Esophagus mucosa (tissue), 1 donor: ENCODE data around the gene STXBP1. TPM values are rescaled to one million over a fixed set of nuclear protein-coding genes. Genes with fewer than 3 reads are reported as not detected.
A peak's percentile ranks its signal among the peaks of the same experiment; 100 is the strongest.
"Not testable (repeated sequence)": the region's sequence is repeated elsewhere in the genome, so short reads cannot be mapped to it uniquely, and the experiment has no call there.

Experiments
- ATAC-seq: fragments of 200-7000 bp; cut with Tn5 transposase; one replicate; pipeline ENCODE4 v1.9.1; 2020
- total RNA-seq: library from RNA; stranded (reverse); gene quantifications from one replicate; pipeline ENCODE4 v1.2.4, GENCODE V29; 2023
- donor health status: DM: yes; HTN: yes; CAD: no.

STXBP1 gene
- total RNA-seq, 1 donor from 2014 or later: 10.1 TPM

DNA sequence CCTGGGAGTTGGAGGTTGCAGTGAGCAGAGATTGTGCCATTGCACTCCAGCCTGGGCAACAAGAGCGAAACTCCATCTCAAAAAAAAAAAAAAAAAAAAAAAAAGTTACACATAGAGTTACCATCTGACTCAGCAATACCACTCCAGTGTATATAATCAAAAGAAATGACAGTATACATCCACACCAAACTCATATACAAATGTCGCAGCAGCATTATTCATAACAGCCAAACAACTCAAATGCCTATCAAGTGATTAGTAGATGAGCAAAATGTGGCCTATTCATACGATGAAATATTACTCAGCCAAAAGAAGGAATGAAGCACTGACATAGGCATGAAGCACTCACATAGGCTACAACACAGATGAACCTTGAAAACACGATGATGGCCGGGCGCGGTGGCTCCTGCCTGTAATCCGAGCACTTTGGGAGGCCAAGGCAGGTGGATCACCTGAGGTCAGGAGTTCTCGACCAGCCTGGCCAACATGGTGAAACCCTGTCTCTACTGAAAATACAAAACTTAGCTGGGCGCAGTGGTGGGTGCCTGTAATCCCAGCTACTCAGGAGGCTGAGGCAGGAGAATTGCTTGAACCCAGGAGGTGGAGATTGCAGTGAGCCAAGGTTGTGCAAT is 9.4 kb downstream of the STXBP1 start:
- ATAC-seq: not testable (repeated sequence)

GRCh38 chr9:127626752-127627493 is 14.8 kb downstream of the STXBP1 start:
- ATAC-seq: no peak

DNA sequence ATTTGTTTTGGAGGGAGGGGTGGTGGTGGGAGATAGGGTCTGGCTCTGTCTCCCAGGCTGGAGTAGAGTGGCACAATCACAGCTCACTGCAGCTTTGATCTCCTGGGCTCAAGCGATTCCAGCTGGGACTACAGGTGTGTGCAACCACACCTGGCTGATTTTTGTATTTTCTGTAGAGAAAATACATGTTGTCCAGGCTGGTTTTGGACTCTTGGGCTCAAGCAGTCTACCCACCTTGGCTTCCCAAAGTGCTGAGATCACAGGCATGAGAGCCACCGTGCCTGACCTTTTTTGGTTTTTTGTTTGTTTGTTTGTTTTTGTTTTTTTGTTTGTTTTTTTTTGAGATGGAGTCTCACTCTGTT is 15.4 kb downstream of the STXBP1 start:
- no peak for ATAC-seq

DNA sequence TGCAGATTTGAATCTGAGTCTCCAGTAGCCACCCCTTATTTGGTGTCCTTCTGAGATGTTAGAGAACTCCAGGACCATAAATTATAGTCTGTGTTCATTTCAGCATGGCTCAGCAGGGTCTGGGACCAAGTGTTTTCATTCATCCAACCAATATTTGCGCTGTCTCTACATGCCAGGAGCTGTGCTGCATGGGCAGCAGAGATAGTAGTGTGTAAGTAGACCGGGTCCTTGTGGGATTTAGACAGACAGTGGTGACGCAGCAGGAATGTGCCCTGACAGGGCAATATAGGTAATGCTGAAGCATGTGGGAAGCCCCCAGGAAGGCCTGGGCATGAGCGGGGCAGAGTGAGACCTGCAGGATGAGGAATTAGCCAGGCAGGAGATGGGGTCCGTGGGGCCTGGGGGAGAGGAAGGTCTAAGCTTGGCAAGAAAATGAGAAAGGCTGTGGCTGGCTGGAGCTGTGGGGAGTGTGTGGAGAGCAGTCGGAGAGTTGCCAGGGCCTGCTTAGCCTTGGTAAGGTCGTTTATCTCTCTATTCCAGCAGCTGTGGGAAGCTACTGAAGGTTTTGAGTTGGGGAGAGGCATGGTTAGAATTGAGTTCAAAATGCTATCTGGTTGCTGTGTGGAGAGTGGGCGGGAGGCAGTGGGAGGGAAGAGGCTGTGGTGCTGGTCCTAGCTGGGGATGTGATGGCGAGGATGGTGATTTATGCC is 16.8 kb downstream of the STXBP1 start:
- ATAC-seq: peak; percentile 82

- ATAC-seq: peak; percentile 42
Measured at GRCh38 chr9:127629468-127630081, 17.5 kb downstream of the STXBP1 start.

- no peak for ATAC-seq
Measured at GRCh38 chr9:127633216-127633862, 21.3 kb downstream of the STXBP1 start.

DNA sequence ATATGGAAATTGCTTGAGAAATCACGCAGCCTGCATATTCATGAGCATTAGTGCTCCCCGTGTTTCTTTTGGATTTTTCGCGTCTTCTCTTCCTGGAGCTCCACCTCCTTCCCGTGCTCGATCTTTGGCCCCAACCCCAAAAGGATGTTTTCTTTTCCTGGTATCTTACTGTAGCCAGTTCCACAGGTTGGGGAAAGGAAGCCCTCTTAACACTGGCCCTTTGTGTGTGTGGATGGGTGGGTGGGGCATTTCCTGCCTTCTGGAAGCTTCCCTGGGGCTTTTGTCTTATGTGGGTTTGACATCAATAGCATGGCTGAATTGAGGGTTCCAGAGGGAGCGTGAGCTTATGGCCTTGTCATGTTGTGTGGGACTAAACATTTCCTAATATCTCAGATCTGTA is 21.9 kb downstream of the STXBP1 start:
- ATAC-seq: peak; percentile 35

DNA sequence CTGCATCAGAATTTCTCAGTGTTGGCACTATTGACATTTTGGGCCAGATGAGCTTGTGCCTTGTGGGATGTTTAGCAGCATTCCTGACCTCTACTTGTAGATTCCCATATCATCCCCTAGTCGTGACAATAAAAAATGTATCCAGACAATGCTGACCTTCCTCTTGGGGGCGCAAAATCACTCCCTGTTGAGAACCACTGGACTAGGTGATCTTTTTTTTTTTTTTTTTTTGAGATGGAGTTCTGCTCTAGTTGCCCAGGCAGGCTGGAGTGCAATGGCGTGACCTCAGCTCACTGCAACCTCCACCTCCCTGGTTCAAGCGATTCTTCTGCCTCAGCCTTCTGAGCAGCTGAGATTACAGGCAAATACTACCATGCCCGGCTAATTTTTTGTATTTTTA is 22.6 kb downstream of the STXBP1 start:
- no peak for ATAC-seq

GRCh38 chr9:127635201-127635735 is 23.2 kb downstream of the STXBP1 start:
- ATAC-seq: no peak

DNA sequence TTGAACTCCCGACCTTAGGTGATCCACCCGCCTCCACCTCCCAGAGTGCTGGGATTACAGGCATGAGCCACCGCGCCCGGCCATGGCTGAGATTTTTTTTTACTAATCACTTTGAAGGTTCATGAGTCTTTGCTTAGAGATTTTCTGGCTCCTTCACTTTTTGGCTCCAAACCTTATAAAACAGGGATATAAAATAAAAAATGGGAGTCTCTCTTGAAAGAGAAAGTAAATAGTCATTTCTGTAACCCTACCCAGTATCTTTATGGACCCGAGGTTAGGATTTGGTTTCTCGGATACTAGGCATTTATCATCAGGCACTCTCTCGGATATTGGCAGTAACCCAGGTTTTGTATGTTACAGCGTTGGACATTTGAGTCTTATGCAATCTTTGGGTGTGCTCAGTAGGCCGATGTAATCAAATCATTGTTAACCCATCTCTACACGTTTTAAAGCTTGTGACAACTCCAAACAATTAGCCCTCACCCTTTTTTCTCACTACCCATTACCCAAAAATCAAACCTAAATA is 25.3 kb downstream of the STXBP1 start:
- ATAC-seq: peak; percentile 63

DNA sequence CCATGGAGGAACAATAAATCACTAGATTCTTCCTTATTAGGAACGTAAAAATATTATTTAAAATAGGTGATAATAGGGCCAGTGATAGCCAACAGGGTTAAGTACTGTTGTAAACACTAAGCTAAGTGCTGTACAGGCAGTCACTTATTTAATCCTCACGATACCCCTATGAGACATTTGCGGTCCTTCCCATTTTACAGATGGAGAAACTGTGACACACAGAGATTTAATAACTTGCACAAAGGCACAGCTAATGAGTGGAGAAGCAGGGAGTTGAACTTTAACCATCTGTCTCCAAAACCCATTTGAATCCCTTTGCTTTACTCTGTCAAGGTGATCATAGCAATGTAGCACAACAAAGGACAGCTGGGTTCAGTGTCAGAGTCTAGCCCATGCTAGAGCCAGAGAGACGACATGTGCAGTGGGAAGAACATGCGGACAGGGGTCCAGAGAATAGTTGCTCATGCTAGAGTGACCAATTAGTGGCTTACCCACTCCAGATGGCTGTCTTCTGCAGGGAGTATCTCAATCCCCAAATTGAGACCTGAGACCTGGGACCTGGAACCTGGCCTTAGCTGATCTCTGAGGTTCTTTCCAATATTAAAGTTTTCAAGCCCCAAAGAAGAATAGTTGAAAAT is 28.9 kb downstream of the STXBP1 start:
- ATAC-seq: no peak

DNA sequence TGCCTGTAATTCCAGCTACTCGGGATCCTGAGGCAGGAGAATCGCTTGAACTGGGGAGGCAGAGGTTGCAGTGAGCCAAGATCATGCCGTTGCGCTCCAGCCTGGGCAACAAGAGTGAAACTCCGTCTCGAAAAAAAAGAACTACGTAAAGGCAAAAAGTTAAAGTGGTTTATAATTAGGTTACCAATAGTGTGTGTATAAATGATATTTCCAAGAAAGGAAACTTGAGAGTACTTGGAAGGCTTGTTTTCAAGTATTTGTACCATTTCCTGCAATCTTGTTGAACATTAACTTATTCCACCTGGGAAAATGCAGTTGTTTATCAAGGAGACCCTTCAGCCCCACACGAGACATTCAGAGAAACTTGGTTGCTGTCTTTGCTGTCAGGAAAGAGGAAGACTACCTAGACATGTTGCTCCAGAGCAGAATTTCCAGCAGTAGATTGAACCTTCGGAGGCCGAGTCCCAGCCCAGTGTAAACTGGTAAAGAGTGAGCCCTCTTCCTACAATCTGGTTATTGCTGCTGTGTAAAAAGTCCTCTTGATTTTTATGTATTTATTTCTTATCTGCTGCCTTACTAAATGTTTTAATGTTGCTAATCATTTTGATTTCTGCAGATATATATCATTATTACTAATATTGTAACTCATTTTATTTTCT is 30.1 kb downstream of the STXBP1 start:
- no peak for ATAC-seq

GRCh38 chr9:127644146-127644827 is 32.2 kb downstream of the STXBP1 start:
- ATAC-seq: no peak

GRCh38 chr9:127644943-127645342 is 32.9 kb downstream of the STXBP1 start:
- ATAC-seq: no peak

GRCh38 chr9:127647451-127647850 is 35.4 kb downstream of the STXBP1 start:
- ATAC-seq: no peak

- ATAC-seq: no peak
Measured at GRCh38 chr9:127650518-127650917, 38.4 kb downstream of the STXBP1 start.

- ATAC-seq: no peak
Measured at GRCh38 chr9:127651697-127652610, 39.9 kb downstream of the STXBP1 start.

- ATAC-seq: no peak
Measured at GRCh38 chr9:127652733-127653132, 40.7 kb downstream of the STXBP1 start.

GRCh38 chr9:127654619-127655018 is 42.5 kb downstream of the STXBP1 start:
- no peak for ATAC-seq
